ENCODE measurements around the gene GTF2F2.
"Not testable (repeated sequence)": the region's sequence is repeated elsewhere in the genome, so short reads cannot be mapped to it uniquely, and the experiment has no call there.

GTF2F2 gene

GRCh38 chr13:45257638-45258333 lies 137.5 kb downstream of the GTF2F2 start:
- DNase-seq = no peak

GRCh38 chr13:45258334-45258675 lies 138.0 kb downstream of the GTF2F2 start:
- no peak for DNase-seq

GRCh38 chr13:45267215-45267614 lies 146.9 kb downstream of the GTF2F2 start:
- DNase-seq = no peak

GRCh38 chr13:45269204-45269603 lies 148.9 kb downstream of the GTF2F2 start:
- DNase-seq = no peak

GRCh38 chr13:45276913-45277312 lies 156.6 kb downstream of the GTF2F2 start:
- DNase-seq = no peak

- no peak for DNase-seq
Observed at GRCh38 chr13:45278096-45278645, 157.9 kb downstream of the GTF2F2 start.

GRCh38 chr13:45280011-45280410 lies 159.7 kb downstream of the GTF2F2 start:
- no peak for DNase-seq

GRCh38 chr13:45280751-45281634 lies 160.7 kb downstream of the GTF2F2 start:
- DNase-seq = no peak

GRCh38 chr13:45282994-45283393 lies 162.7 kb downstream of the GTF2F2 start:
- no peak for DNase-seq

- DNase-seq = no peak
Observed at GRCh38 chr13:45289936-45290563, 169.7 kb downstream of the GTF2F2 start.

GRCh38 chr13:45292176-45292575 lies 171.9 kb downstream of the GTF2F2 start:
- no peak for DNase-seq

GRCh38 chr13:45295536-45295935 lies 175.2 kb downstream of the GTF2F2 start:
- DNase-seq = no peak

- DNase-seq = no peak
Observed at GRCh38 chr13:45296259-45296658, 175.9 kb downstream of the GTF2F2 start.

- no peak for DNase-seq
Observed at GRCh38 chr13:45297456-45298205, 177.3 kb downstream of the GTF2F2 start.

GRCh38 chr13:45298206-45298505 lies 177.8 kb downstream of the GTF2F2 start:
- DNase-seq = no peak

- not testable (repeated sequence) for DNase-seq
Observed at GRCh38 chr13:45298550-45298949, 178.2 kb downstream of the GTF2F2 start.

- no peak for DNase-seq
Observed at GRCh38 chr13:45299194-45299593, 178.9 kb downstream of the GTF2F2 start.

- no peak for DNase-seq
Observed at GRCh38 chr13:45300190-45300985, 180.1 kb downstream of the GTF2F2 start.

- no peak for DNase-seq
Observed at GRCh38 chr13:45301263-45301662, 181.0 kb downstream of the GTF2F2 start.

GRCh38 chr13:45302507-45302906 lies 182.2 kb downstream of the GTF2F2 start:
- no peak for DNase-seq

GRCh38 chr13:45303026-45303425 lies 182.7 kb downstream of the GTF2F2 start:
- no peak for DNase-seq

GRCh38 chr13:45303866-45304265 lies 183.6 kb downstream of the GTF2F2 start:
- DNase-seq = no peak

Data from CD4-positive, alpha-beta T cell treated with Interleukin-15 for 1 hour (primary cell).